Fibroblast of lung (primary cell): ENCODE results near the gene SLC38A1. TPM values are rescaled to one million over a fixed set of nuclear protein-coding genes. Genes with fewer than 3 reads are reported as not detected.
"Not testable (repeated sequence)": the region's sequence is repeated elsewhere in the genome, so short reads cannot be mapped to it uniquely, and the experiment has no call there.

Experiments
- DNase-seq, 2 donors: peaks; one replicate each; pipeline versions ENCODE4 v3.0.0 to v3.0.0-alpha.2; 2010; ENCODE audit warnings: low read depth in 2 of 2
- H2AFZ ChIP-seq: 2 replicates; pipeline ENCODE4 v1.5.1; 2012; ENCODE audit warnings: low read length, control low read depth, inconsistent platforms
- H3K27ac ChIP-seq: 2 replicates; pipeline ENCODE4 v1.5.1; 2011; ENCODE audit warnings: low read length, control low read depth; ENCODE audit not compliant: insufficient read depth
- H3K27me3 ChIP-seq: 2 replicates; pipeline ENCODE4 v1.5.1; 2011; ENCODE audit warnings: mild to moderate bottlenecking, low read length; ENCODE audit not compliant: control insufficient read depth, insufficient read depth
- H3K36me3 ChIP-seq: 2 replicates; pipeline ENCODE4 v1.5.1; 2011; ENCODE audit warnings: low read length; ENCODE audit not compliant: control insufficient read depth, insufficient read depth
- H3K4me1 ChIP-seq: 2 replicates; pipeline ENCODE4 v1.5.1; 2011; ENCODE audit warnings: low read length; ENCODE audit not compliant: control insufficient read depth, insufficient read depth; ENCODE audit errors: extremely low read depth
- H3K4me2 ChIP-seq: 2 replicates; pipeline ENCODE4 v1.5.1; 2011; ENCODE audit warnings: low read length, control low read depth; ENCODE audit not compliant: insufficient read depth; ENCODE audit errors: extremely low read depth
- H3K4me3 ChIP-seq, 4 experiments: fragments of 200-600 bp in 1 of 4; sonication (generic) in 1 of 4; replicated peaks in 1 of 4; 2 replicates each; pipeline ENCODE4 v1.5.1; 2011 to 2016; ENCODE audit warnings: low read length in 4 of 4, low read depth in 3 of 4, mild to moderate bottlenecking in 3 of 4, control low read depth in 2 of 4, inconsistent platforms in 1 of 4, mixed read lengths in 1 of 4; ENCODE audit not compliant: insufficient read depth in 1 of 4; ENCODE audit errors: control extremely low read depth in 1 of 4
- H3K79me2 ChIP-seq: 2 replicates; pipeline ENCODE4 v1.5.1; 2012; ENCODE audit warnings: mild to moderate bottlenecking, low read length, inconsistent platforms; ENCODE audit not compliant: control insufficient read depth, insufficient read depth
- H3K9ac ChIP-seq: 2 replicates; pipeline ENCODE4 v1.5.1; 2011; ENCODE audit warnings: mild to moderate bottlenecking, low read length, control low read depth; ENCODE audit not compliant: insufficient read depth
- H3K9me3 ChIP-seq: 2 replicates; pipeline ENCODE4 v1.5.1; 2012; ENCODE audit warnings: low read depth, low read length; ENCODE audit not compliant: control insufficient read depth, insufficient read depth
- H4K20me1 ChIP-seq: 2 replicates; pipeline ENCODE4 v1.5.1; 2011; ENCODE audit warnings: low read length; ENCODE audit not compliant: control insufficient read depth, insufficient read depth; ENCODE audit errors: extremely low read depth
- CTCF ChIP-seq, 2 donors: IDR thresholded peaks in 1 of 2; conservative IDR thresholded peaks in 1 of 2; 1 replicate in 1 of 2; 2 replicates in 1 of 2; pipeline ENCODE4 v1.5.1; 2011 to 2012; ENCODE audit warnings: low read length in 2 of 2, control low read depth in 1 of 2, inconsistent platforms in 1 of 2, low read depth in 1 of 2, mild to moderate bottlenecking in 1 of 2
- EZH2 ChIP-seq: IDR thresholded peaks from 2 replicates; pipeline ENCODE4 v1.5.1; 2012; ENCODE audit warnings: low read length, control low read depth, mild to moderate bottlenecking; ENCODE audit errors: missing control alignments
- polyA plus RNA-seq, 2 donors: library from polyadenylated mRNA; depleted of rRNA in 1 of 2; stranded (reverse) in 1 of 2; unstranded in 1 of 2; fragments of >200 nt; gene quantifications; 2 replicates each; pipeline ENCODE4 v1.2.1, GENCODE V29; 2011 to 2012; ENCODE audit warnings: missing spikeins in 1 of 2
- total RNA-seq: library from RNA; depleted of rRNA; stranded (reverse); fragments of >200 nt; gene quantifications from 2 replicates; pipeline ENCODE4 v1.2.1, GENCODE V29; 2014

SLC38A1 gene
- total and polyA plus RNA-seq, 2 donors (not counting 1 experiment from before 2014, with no cell fraction given), result 24.3 to 88.8 TPM

DNA sequence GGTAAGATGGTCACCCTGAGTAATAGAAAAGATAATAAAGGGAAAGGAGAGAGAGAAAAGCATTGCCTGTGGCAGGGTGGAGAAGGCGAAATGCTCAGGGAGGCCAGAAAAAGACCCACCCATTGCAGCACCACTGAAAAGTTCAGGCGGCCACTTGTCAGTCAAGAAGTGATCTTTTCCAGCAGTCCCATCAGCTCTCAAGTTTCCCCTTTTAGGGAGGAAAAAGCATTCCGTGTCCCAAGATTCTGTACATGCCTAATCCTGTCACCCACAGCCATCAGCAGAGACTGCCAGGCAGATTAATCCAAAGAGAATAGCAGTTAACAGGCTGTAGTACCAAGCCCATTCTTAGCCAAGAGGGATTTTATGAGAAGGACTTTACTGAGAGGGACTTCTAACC is 11.9 kb downstream of the SLC38A1 start:
- Histone ChIP-seq H3K4me2 (no peak overlapping the region), H3K27me3 (no peaks in the 10 kb centered on the region), H3K79me2 (peaks cover 11% of the 10 kb centered on the region), H3K9me3 (no peaks in the 10 kb centered on the region), H3K4me3 (no peak overlapping the region), H4K20me1 (peaks cover 2% of the 10 kb centered on the region), H3K27ac (no peak overlapping the region), H3K36me3 (no peaks in the 10 kb centered on the region), H3K9ac (no peak overlapping the region), H3K4me1 (peaks cover 6% of the 10 kb centered on the region), H2AFZ (no peak overlapping the region)
- no peak for DNase-seq
- TF ChIP-seq CTCF (conservative IDR thresholded peaks at IDR 0.05 in 1 of 2, IDR thresholded peaks at IDR 0.05 in 1 of 2; ENCODE audit: low read depth in 1 of 2, low read length in 2 of 2), result no peak

DNA sequence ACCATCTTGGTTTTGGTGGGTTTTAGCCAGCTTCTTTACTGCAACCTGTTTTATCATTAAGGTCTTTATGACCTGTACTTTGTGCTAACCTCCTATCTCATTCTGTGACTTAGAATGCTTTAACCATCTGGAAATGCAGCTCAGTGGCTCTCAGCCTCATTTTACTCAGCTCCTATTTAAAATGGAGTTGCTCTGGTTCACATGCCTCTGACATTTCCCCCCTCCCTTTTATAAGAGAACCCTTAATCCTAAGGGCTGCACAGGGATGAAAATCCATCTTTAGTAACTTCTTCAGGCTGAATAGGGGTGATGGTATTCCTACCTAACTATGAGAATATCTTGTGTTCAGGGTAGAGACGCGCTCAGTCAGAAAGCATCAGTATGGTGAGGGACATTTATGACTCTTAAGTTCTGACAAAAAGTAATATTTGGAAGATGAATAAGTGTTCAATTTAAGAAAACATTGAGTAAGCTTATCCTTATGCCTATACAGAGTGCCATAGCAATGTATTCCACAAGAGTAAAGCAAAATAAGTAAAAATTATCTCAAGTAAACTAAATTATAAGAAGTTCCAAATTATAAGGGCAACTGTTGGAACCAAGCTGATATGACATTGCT is 15.2 kb downstream of the SLC38A1 start:
- Histone ChIP-seq H3K27ac (no peak overlapping the region), H3K9me3 (no peaks in the 10 kb centered on the region), H4K20me1 (no peaks in the 10 kb centered on the region), H3K4me2 (no peak overlapping the region), H3K9ac (no peak overlapping the region), H3K4me1 (no peaks in the 10 kb centered on the region), H3K27me3 (no peaks in the 10 kb centered on the region), H2AFZ (no peak overlapping the region), H3K4me3 (no peak overlapping the region), H3K36me3 (no peaks in the 10 kb centered on the region), H3K79me2 (no peaks in the 10 kb centered on the region)
- TF ChIP-seq CTCF (conservative IDR thresholded peaks at IDR 0.05 in 1 of 2, IDR thresholded peaks at IDR 0.05 in 1 of 2; ENCODE audit: low read depth in 1 of 2, low read length in 2 of 2), result no peak
- no peak for TF ChIP-seq EZH2
- DNase-seq, result no peak

DNA sequence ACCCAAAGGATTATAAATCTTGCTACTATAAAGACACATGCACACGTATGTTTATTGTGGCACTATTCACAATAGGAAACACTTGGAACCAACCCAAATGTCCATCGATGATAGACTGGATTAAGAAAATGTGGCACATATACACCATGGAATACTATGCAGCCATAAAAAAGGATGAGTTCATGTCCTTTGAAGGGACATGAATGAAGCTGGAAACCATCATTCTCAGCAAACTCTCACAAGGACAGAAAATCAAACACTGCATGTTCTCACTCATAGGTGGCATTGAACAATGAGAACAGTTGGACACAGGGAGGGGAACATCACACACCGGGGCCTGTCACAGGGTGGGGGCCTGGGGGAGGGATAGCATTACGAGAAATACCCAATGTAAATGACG is 16.8 kb downstream of the SLC38A1 start:
- H3K27ac ChIP-seq, H3K4me3 ChIP-seq, H3K79me2 ChIP-seq, H3K9me3 ChIP-seq, H3K9ac ChIP-seq, H3K4me1 ChIP-seq, H3K27me3 ChIP-seq, H3K36me3 ChIP-seq, H3K4me2 ChIP-seq, H2AFZ ChIP-seq, DNase-seq, H4K20me1 ChIP-seq: not testable (repeated sequence)

GRCh38 chr12:46249960-46250359 is 18.9 kb downstream of the SLC38A1 start:
- not testable (repeated sequence) for H3K4me2 ChIP-seq, H2AFZ ChIP-seq, H3K27ac ChIP-seq, H3K9ac ChIP-seq, H3K36me3 ChIP-seq, DNase-seq, H4K20me1 ChIP-seq, H3K9me3 ChIP-seq, H3K27me3 ChIP-seq, H3K4me1 ChIP-seq, H3K4me3 ChIP-seq, H3K79me2 ChIP-seq
